ENCODE results near the gene KLHDC8A.
"Not testable (repeated sequence)": the region's sequence is repeated elsewhere in the genome, so short reads cannot be mapped to it uniquely, and the experiment has no call there.

The KLHDC8A gene

GRCh38 chr1:205356440-205357139 is at the start of gene KLHDC8A:
TSS of gene KLHDC8A (minus strand) at chr1:205356922. CDS start at chr1:205343604, 13,318 bp downstream.
- H3K27ac ChIP-seq: no peak within 1 kb of the TSS
- TF ChIP-seq CTCF (conservative IDR thresholded peaks at IDR 0.05): no peak

- H3K27ac ChIP-seq: not testable (repeated sequence)
These were observed 49.5 kb upstream of the KLHDC8A start for GRCh38 chr1:205406252-205406651.

- H3K27ac ChIP-seq: not testable (repeated sequence)
These were observed 47.8 kb upstream of the KLHDC8A start for GRCh38 chr1:205404484-205404883.

- H3K27ac ChIP-seq: no peak overlapping the region
- no peak for TF ChIP-seq CTCF (conservative IDR thresholded peaks at IDR 0.05)
These were observed 41.9 kb upstream of the KLHDC8A start for GRCh38 chr1:205398586-205398985.

- H3K27ac ChIP-seq: no peak overlapping the region
- peak; percentile 77 for TF ChIP-seq CTCF (conservative IDR thresholded peaks at IDR 0.05)
These were observed 40.4 kb upstream of the KLHDC8A start for GRCh38 chr1:205396967-205397616.

GRCh38 chr1:205395616-205396015 is 38.9 kb upstream of the KLHDC8A start:
- H3K27ac ChIP-seq: no peak overlapping the region
- no peak for TF ChIP-seq CTCF (conservative IDR thresholded peaks at IDR 0.05)

- no peak overlapping the region for H3K27ac ChIP-seq
- TF ChIP-seq CTCF (conservative IDR thresholded peaks at IDR 0.05): no peak
These were observed 35.9 kb upstream of the KLHDC8A start for GRCh38 chr1:205392650-205393049.

- H3K27ac ChIP-seq: no peak overlapping the region
- no peak for TF ChIP-seq CTCF (conservative IDR thresholded peaks at IDR 0.05)
These were observed 34.7 kb upstream of the KLHDC8A start for GRCh38 chr1:205391386-205391785.

Measured in VCaP (cell line).